ENCODE measurements around the gene HERC6. TPM values are rescaled to one million over a fixed set of nuclear protein-coding genes. Genes with fewer than 3 reads are reported as not detected.
A peak's percentile ranks its signal among the peaks of the same experiment; 100 is the strongest.

The HERC6 gene
- total RNA-seq, result 10 to 100 TPM in 1 of 2 donors, 1 to 10 TPM in 1; 9.9 to 12.7 TPM
- polyA plus RNA-seq (2013, experiment 1 of 2), result 0.71 TPM
- 0.54 TPM for polyA plus RNA-seq (2013, experiment 2 of 2)
- long read RNA-seq, experiment 1, partial matches to known transcripts, result 3 of 7 reads
- long read RNA-seq, experiment 1, other reads (novel, unspliced or antisense), result 2 of 7 reads
- long read RNA-seq, experiment 2, transcript HERC6-201 (23 exons, 3,779 nt), result major isoform, 34 of 50 reads
- long read RNA-seq, experiment 2, partial matches to known transcripts, result 8 of 50 reads
- long read RNA-seq, experiment 2, other reads (novel, unspliced or antisense), result 8 of 50 reads
- long read RNA-seq, experiment 3, transcript HERC6-201 (23 exons, 3,779 nt), result major isoform, 54 of 90 reads
- long read RNA-seq, experiment 3, partial matches to known transcripts, result 18 of 90 reads
- long read RNA-seq, experiment 3, other reads (novel, unspliced or antisense), result 18 of 90 reads
- long read RNA-seq, experiment 4, partial matches to known transcripts, result 0 of 3 reads
- long read RNA-seq, experiment 4, other reads (novel, unspliced or antisense), result 1 of 3 reads

DNA sequence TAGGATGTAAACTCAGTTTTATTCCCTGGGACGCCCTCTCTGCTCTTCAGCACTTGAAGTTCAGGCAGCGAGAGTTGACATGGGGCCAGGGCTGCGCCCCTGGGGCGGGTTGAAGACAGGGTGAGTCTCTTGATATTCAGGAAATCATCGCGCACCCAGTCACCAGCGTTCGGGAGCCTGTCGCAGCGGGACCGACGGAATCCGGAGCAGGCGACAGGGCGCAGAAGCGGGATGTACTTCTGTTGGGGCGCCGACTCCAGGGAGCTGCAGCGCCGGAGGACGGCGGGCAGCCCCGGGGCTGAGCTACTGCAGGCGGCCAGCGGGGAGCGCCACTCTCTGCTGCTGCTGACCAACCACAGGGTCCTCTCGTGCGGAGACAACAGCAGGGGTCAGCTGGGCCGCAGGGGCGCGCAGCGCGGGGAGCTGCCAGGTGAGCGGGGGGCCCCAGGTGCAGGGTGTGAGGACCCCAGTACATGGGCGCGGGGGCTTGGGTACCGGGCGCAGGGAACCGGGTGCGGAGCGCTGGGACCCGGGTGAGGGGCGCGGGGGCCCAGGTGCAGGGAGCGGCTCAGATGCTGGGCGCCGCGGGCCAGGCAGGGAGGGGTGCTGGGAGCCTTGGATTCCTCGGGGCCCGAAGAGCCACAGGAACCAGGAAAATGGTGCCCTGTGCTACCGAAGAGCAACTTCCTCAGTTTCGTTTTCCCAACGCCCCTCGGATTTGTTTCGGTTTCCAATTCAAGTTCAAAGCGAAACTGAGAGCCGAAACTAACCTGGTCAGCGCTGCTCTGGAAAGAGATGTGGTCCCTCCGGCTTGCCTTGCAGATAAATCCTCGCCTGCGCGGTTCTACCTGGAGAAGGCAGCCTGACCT, at the start of gene HERC6:
Gene HERC6, plus strand, starts transcription at position 162 of the 869 bp plus-strand sequence. Its CDS starts 70 bp downstream, at position 232.
- WGBS, 2 experiments (ENCODE audit: insufficient coverage in 1 of 2, insufficient read length in 1 of 2), result 3 to 4% methylated on average over 24 to 62 of the region's 62 CpGs

DNA sequence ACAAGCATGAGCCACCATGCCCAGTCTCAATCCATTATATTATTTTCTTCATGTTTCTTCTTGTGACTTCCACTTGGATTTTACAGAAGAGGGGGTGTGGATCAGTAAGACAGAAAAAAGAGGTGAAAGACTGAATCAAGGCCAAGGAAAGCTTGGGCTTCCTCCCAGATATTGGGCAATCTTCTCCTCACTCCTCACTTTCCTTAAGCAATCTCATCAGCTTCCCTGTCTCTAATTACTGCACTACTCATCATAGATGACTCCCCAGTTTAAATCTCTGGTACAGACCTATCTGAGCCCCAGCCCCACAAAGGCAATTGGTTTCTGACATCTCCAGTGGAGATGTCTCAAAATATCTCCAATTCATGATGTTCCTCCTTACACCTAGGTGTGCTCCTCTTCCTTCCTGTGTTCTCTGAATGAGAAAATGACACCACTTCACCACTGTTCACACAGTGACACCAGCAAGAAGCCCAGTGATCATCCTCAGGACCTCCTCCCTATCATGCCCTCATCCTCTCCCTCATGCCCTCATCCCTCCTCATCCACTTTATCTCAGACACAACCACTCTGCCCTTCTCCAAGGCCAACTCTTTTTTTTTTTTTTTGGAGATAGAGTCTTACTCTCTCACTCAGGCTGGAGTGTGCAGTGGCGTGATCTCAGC, 44.8 kb upstream of the HERC6 start:
- WGBS, 2 experiments (ENCODE audit: insufficient coverage in 1 of 2, insufficient read length in 1 of 2), result 100% methylated on average over 1 of the region's 1 CpG; no CpG with 5 or more reads in 1 of the 2 experiments

More for the DNA sequence above, at the start of gene HERC6:
- Mint-ChIP-seq H3K9me3 (no peaks in the 10 kb centered on the region), H3K27me3 (ENCODE audit: insufficient read depth) (peaks cover 16% of the 10 kb centered on the region), H3K36me3 (ENCODE audit: low read depth) (no peaks in the 10 kb centered on the region), H3K4me1 (peaks cover 1% of the 10 kb centered on the region), H3K27ac (peak within 1 kb of the TSS; percentile 87), H3K4me3 (peak within 1 kb of the TSS; percentile 71)
- TF ChIP-seq, protein P1, sequence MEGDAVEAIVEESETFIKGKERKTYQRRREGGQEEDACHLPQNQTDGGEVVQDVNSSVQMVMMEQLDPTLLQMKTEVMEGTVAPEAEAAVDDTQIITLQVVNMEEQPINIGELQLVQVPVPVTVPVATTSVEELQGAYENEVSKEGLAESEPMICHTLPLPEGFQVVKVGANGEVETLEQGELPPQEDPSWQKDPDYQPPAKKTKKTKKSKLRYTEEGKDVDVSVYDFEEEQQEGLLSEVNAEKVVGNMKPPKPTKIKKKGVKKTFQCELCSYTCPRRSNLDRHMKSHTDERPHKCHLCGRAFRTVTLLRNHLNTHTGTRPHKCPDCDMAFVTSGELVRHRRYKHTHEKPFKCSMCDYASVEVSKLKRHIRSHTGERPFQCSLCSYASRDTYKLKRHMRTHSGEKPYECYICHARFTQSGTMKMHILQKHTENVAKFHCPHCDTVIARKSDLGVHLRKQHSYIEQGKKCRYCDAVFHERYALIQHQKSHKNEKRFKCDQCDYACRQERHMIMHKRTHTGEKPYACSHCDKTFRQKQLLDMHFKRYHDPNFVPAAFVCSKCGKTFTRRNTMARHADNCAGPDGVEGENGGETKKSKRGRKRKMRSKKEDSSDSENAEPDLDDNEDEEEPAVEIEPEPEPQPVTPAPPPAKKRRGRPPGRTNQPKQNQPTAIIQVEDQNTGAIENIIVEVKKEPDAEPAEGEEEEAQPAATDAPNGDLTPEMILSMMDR (conservative IDR thresholded peaks at IDR 0.05), result peak; percentile 84
- H3K9me3 ChIP-seq (ENCODE audit: control insufficient read depth, low read length), result no peaks in the 10 kb centered on the region
- no peak within 1 kb of the TSS for H3K27ac ChIP-seq (ENCODE audit: low read depth, low read length)
- H3K9ac ChIP-seq (ENCODE audit: extremely low read depth, low read length, poor library complexity, severe bottlenecking), result peak within 1 kb of the TSS; percentile 51
- H3K27me3 ChIP-seq (ENCODE audit: control insufficient read depth, insufficient read depth, low read length, poor library complexity, severe bottlenecking), result peaks cover 11% of the 10 kb centered on the region
- no peaks in the 10 kb centered on the region for H3K4me1 ChIP-seq (ENCODE audit: control insufficient read depth, insufficient read depth, low read length)
- no peaks in the 10 kb centered on the region for H3K36me3 ChIP-seq (ENCODE audit: control insufficient read depth, insufficient read depth, low read length)
- H3K4me3 ChIP-seq (ENCODE audit: low read length), result peak within 1 kb of the TSS; percentile 91
- peak; percentile 92 for DNase-seq

More for the DNA sequence above, 44.8 kb upstream of the HERC6 start:
- no peaks in the 10 kb centered on the region for H3K27me3 ChIP-seq (ENCODE audit: control insufficient read depth, insufficient read depth, low read length, poor library complexity, severe bottlenecking)
- no peak overlapping the region for H3K27ac ChIP-seq (ENCODE audit: low read depth, low read length)
- TF ChIP-seq, protein P1 (conservative IDR thresholded peaks at IDR 0.05), result no peak
- Mint-ChIP-seq H3K27ac (no peak overlapping the region), H3K36me3 (ENCODE audit: low read depth) (no peaks in the 10 kb centered on the region), H3K9me3 (no peaks in the 10 kb centered on the region), H3K27me3 (ENCODE audit: insufficient read depth) (no peaks in the 10 kb centered on the region), H3K4me1 (peaks cover 3% of the 10 kb centered on the region), H3K4me3 (no peak overlapping the region)
- no peaks in the 10 kb centered on the region for H3K4me1 ChIP-seq (ENCODE audit: control insufficient read depth, insufficient read depth, low read length)
- peaks cover 8% of the 10 kb centered on the region for H3K36me3 ChIP-seq (ENCODE audit: control insufficient read depth, insufficient read depth, low read length)
- DNase-seq, result no peak
- H3K9ac ChIP-seq (ENCODE audit: extremely low read depth, low read length, poor library complexity, severe bottlenecking), result no peak overlapping the region
- H3K4me3 ChIP-seq (ENCODE audit: low read length), result no peak overlapping the region
- peaks cover 8% of the 10 kb centered on the region for H3K9me3 ChIP-seq (ENCODE audit: control insufficient read depth, low read length)

Measured in endodermal cell (in vitro differentiated cells).